Panc1 (cell line): Measurements from ENCODE around the gene SSR3.

Experiments
- POLR2AphosphoS5 ChIP-seq: IDR thresholded peaks from 2 replicates; pipeline ENCODE4 v1.6.1; 2012; ENCODE audit warnings: mild to moderate bottlenecking, low read depth, low read length, moderate library complexity
- SIN3A ChIP-seq: IDR thresholded peaks from 2 replicates; pipeline ENCODE4 v1.6.1; 2012; ENCODE audit warnings: low read depth, mild to moderate bottlenecking, low read length, moderate library complexity, borderline replicate concordance; ENCODE audit not compliant: insufficient read depth
- TF ChIP-seq, protein P1 (sequence below), 2 experiments: IDR thresholded peaks; 2 replicates each; pipeline ENCODE4 v1.6.1; 2011 to 2012; ENCODE audit warnings: low read depth in 2 of 2, control low read depth in 1 of 2, low read length in 1 of 2, mild to moderate bottlenecking in 1 of 2, moderate library complexity in 1 of 2; ENCODE audit not compliant: insufficient read depth in 1 of 2

- TF ChIP-seq, protein P1, sequence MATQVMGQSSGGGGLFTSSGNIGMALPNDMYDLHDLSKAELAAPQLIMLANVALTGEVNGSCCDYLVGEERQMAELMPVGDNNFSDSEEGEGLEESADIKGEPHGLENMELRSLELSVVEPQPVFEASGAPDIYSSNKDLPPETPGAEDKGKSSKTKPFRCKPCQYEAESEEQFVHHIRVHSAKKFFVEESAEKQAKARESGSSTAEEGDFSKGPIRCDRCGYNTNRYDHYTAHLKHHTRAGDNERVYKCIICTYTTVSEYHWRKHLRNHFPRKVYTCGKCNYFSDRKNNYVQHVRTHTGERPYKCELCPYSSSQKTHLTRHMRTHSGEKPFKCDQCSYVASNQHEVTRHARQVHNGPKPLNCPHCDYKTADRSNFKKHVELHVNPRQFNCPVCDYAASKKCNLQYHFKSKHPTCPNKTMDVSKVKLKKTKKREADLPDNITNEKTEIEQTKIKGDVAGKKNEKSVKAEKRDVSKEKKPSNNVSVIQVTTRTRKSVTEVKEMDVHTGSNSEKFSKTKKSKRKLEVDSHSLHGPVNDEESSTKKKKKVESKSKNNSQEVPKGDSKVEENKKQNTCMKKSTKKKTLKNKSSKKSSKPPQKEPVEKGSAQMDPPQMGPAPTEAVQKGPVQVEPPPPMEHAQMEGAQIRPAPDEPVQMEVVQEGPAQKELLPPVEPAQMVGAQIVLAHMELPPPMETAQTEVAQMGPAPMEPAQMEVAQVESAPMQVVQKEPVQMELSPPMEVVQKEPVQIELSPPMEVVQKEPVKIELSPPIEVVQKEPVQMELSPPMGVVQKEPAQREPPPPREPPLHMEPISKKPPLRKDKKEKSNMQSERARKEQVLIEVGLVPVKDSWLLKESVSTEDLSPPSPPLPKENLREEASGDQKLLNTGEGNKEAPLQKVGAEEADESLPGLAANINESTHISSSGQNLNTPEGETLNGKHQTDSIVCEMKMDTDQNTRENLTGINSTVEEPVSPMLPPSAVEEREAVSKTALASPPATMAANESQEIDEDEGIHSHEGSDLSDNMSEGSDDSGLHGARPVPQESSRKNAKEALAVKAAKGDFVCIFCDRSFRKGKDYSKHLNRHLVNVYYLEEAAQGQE (IDR thresholded peaks at IDR 0.05; ENCODE audit: insufficient read depth in 1 of 2, low read depth in 2 of 2, low read length in 1 of 2): no peak
- TF ChIP-seq POLR2AphosphoS5: no peak
- TF ChIP-seq SIN3A: no peak
These were observed 15.9 kb downstream of the SSR3 start for GRCh38 chr3:156539051-156539450.
